Ureter (tissue), 1 donor: ENCODE measurements around the gene ITGBL1. TPM values are rescaled to one million over a fixed set of nuclear protein-coding genes. Genes with fewer than 3 reads are reported as not detected.

Experiments used
- DNase-seq: peaks from one replicate; pipeline ENCODE4 v3.0.0-alpha.2; 2020; ENCODE audit warnings: low spot score
- total RNA-seq: library from RNA; stranded (reverse); gene quantifications from one replicate; pipeline ENCODE4 v1.2.4, GENCODE V29; 2023
- donor health status: DM: yes; HTN: yes; CAD: no.

Gene ITGBL1
- total RNA-seq, result 1.9 TPM

GRCh38 chr13:101452519-101453485 is at the start of gene ITGBL1:
Gene ITGBL1 (plus strand): TSS chr13:101452675. CDS start chr13:101452834, 159 bp downstream.
- DNase-seq, result no peak

- no peak for DNase-seq
Observed at GRCh38 chr13:101406791-101407190, 45.7 kb upstream of the ITGBL1 start.

- no peak for DNase-seq
Observed at GRCh38 chr13:101408154-101408553, 44.3 kb upstream of the ITGBL1 start.

- DNase-seq, result no peak
Observed at GRCh38 chr13:101408992-101409656, 43.4 kb upstream of the ITGBL1 start.

- no peak for DNase-seq
Observed at GRCh38 chr13:101412076-101412475, 40.4 kb upstream of the ITGBL1 start.

- no peak for DNase-seq
Observed at GRCh38 chr13:101415358-101416174, 36.9 kb upstream of the ITGBL1 start.

GRCh38 chr13:101416181-101417042 is 36.1 kb upstream of the ITGBL1 start, which contains the start of gene NALCN:
Gene NALCN (minus strand): TSS chr13:101416508. CDS start chr13:101399126, 17,382 bp downstream.
- no peak for DNase-seq

GRCh38 chr13:101417043-101417406 is 35.5 kb upstream of the ITGBL1 start:
- no peak for DNase-seq

GRCh38 chr13:101417501-101417900 is 35.0 kb upstream of the ITGBL1 start:
- DNase-seq, result no peak

- DNase-seq, result no peak
Observed at GRCh38 chr13:101423872-101424271, 28.6 kb upstream of the ITGBL1 start.

GRCh38 chr13:101424381-101425155 is 27.9 kb upstream of the ITGBL1 start:
- DNase-seq, result no peak

- no peak for DNase-seq
Observed at GRCh38 chr13:101425156-101425471, 27.4 kb upstream of the ITGBL1 start.

GRCh38 chr13:101425623-101426022 is 26.9 kb upstream of the ITGBL1 start:
- DNase-seq, result no peak

GRCh38 chr13:101429733-101430132 is 22.7 kb upstream of the ITGBL1 start:
- no peak for DNase-seq

- no peak for DNase-seq
Observed at GRCh38 chr13:101433895-101434294, 18.6 kb upstream of the ITGBL1 start.

- no peak for DNase-seq
Observed at GRCh38 chr13:101434486-101434885, 18.0 kb upstream of the ITGBL1 start.

- DNase-seq, result no peak
Observed at GRCh38 chr13:101447852-101448251, 4.6 kb upstream of the ITGBL1 start.

- no peak for DNase-seq
Observed at GRCh38 chr13:101449790-101450748, 2.4 kb upstream of the ITGBL1 start.

GRCh38 chr13:101450749-101451130 is 1.7 kb upstream of the ITGBL1 start:
- no peak for DNase-seq
